ENCODE results near the gene ZNF470. TPM values are rescaled to one million over a fixed set of nuclear protein-coding genes. Genes with fewer than 3 reads are reported as not detected.

ZNF470 gene
- total RNA-seq, 8 experiments from 2014 or later, result 0.20 to 10.7 (median 6.6) TPM

DNA sequence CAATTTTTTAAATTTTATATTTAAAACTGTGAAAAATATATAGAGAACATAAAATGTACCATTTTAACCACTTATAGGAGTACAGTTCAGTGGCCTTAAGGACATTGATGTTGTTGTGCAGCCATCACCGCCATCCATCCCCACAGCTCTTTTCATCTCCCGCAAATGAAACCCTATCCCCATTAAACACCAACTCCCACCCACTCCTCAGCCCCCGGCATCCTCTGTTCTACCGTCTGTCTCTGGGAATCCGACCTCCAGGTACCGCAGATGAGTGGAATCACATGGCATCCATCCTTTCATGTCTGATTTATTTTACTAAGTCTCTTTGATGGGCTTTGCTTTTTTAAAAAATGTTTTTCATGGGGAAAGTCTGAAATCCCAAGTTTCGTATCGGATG lies 51.9 kb downstream of the ZNF470 start:
- Histone ChIP-seq H3K27ac (no peak overlapping the region), H3K4me3 (no peak overlapping the region), H3K4me1 (replicated peaks in 1 of 2) (no peaks in the 10 kb centered on the region)
- 13 to 100% (median 75%) methylated on average over 1 to 7 of the region's 8 CpGs; no CpG with 5 or more reads in 1 of the 10 experiments for WGBS, 10 experiments
- ATAC-seq (replicated peaks in 6 of 8), result no peak
- in situ Hi-C loops (cut with MboI; ENCODE audit: low pct_unique_long_range_greater_than_20kb in 2 of 9, low sequenced_read_pairs in 9 of 9, unreplicated experiment in 9 of 9), result no loop called here

DNA sequence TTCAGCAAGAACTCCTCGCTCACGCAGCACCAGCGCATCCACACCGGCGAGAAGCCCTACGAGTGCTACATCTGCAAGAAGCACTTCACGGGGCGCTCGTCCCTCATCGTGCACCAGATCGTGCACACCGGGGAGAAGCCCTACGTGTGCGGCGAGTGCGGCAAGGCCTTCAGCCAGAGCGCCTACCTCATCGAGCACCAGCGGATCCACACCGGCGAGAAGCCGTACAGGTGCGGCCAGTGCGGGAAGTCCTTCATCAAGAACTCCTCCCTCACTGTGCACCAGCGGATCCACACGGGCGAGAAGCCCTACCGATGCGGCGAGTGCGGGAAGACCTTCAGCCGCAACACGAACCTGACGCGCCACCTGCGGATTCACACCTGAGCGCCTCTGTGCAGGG lies 55.1 kb downstream of the ZNF470 start:
- ATAC-seq (replicated peaks in 6 of 8), result no peak
- in situ Hi-C loops (cut with MboI; ENCODE audit: low pct_unique_long_range_greater_than_20kb in 2 of 9, low sequenced_read_pairs in 9 of 9, unreplicated experiment in 9 of 9), result no loop called here
- Histone ChIP-seq H3K4me1 (replicated peaks in 1 of 2) (no peaks in the 10 kb centered on the region), H3K27ac (no peak overlapping the region), H3K4me3 (no peak overlapping the region)
- WGBS, 10 experiments, result 94 to 97% methylated on average over 5 to 9 of the region's 37 CpGs; no CpG with 5 or more reads in 8 of the 10 experiments

DNA sequence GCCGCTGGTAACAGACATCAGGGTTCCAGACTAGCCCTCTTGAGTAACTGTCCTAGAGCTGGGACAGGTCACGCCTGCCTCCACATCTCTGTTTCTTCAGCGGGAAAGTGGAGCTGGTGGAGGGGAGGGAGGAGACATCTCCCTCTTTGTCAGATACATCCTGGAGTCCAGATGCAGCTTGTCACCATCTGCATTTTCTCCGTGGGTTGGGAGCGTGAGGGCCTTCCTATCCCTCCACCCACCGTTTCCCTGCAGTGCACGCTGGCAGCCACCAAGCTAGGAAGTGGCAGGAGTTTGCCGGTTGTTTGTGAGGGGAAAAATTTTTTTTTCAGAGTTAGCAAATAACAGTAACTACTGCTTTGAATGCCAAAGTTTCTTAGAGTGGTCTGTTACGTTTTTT lies 55.7 kb downstream of the ZNF470 start:
- Histone ChIP-seq H3K27ac (no peak overlapping the region), H3K4me1 (replicated peaks in 1 of 2) (no peaks in the 10 kb centered on the region), H3K4me3 (no peak overlapping the region)
- in situ Hi-C loops (cut with MboI; ENCODE audit: low pct_unique_long_range_greater_than_20kb in 2 of 9, low sequenced_read_pairs in 9 of 9, unreplicated experiment in 9 of 9), result no loop called here
- WGBS, 10 experiments, result 13 to 100% (median 74%) methylated on average over 1 to 7 of the region's 9 CpGs
- no peak for ATAC-seq (replicated peaks in 6 of 8)

DNA sequence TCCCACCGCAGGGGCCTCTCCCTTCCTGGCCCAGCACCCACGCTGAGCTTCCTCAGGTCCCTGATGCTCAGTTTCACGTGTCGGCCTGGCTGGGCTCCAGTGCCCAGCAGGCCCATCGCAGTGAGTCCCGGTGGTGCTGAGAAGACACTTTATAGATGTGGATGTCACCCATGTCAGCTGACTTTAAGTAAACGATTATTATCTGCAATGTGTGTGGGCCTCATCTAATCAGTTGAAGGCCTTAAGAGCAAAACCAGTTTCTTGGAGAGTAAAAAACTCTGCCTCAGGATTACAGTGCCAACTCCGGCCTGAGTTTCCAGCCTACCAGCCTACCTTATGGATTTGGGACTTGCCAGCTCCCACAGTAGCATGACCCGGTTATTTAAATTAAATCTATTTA lies 58.4 kb downstream of the ZNF470 start:
- in situ Hi-C loops (cut with MboI; ENCODE audit: low pct_unique_long_range_greater_than_20kb in 2 of 9, low sequenced_read_pairs in 9 of 9, unreplicated experiment in 9 of 9), result no loop called here
- no peak overlapping the region for H3K4me3 ChIP-seq
- WGBS, 10 experiments, result 60 to 100% (median 92%) methylated on average over 1 to 7 of the region's 9 CpGs; no CpG with 5 or more reads in 1 of the 10 experiments
- H3K27ac ChIP-seq, result no peak overlapping the region
- ATAC-seq (replicated peaks in 6 of 8), result no peak
- H3K4me1 ChIP-seq (replicated peaks in 1 of 2), result no peaks in the 10 kb centered on the region

DNA sequence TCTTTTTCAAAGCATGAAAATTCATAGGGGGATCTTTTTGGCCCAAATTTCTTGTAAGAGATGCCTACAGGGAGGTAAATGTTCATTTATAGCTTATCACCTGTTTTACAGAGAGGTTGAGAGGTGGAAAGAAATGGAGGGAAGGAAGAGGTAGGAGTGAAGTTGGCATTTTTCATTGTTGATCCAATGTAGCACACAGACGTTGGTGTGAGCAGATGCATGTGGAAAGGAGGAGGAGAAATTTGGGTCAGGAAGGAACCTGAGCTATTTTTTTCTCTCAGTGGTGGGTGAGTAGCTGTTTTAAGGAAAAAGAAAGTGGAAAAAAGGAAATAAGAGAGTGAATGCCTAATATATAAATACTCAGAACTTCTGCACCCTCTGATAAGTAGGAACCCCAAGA lies 65.8 kb downstream of the ZNF470 start:
- no peak overlapping the region for H3K27ac ChIP-seq
- no peak overlapping the region for H3K4me3 ChIP-seq
- no peak for ATAC-seq (replicated peaks in 6 of 8)
- WGBS, 10 experiments, result 0 to 33% (median 0%) methylated on average over 1 of the region's 1 CpG; no CpG with 5 or more reads in 4 of the 10 experiments
- in situ Hi-C loops (cut with MboI; ENCODE audit: low pct_unique_long_range_greater_than_20kb in 2 of 9, low sequenced_read_pairs in 9 of 9, unreplicated experiment in 9 of 9), result no loop called here
- no peaks in the 10 kb centered on the region for H3K4me1 ChIP-seq (replicated peaks in 1 of 2)

DNA sequence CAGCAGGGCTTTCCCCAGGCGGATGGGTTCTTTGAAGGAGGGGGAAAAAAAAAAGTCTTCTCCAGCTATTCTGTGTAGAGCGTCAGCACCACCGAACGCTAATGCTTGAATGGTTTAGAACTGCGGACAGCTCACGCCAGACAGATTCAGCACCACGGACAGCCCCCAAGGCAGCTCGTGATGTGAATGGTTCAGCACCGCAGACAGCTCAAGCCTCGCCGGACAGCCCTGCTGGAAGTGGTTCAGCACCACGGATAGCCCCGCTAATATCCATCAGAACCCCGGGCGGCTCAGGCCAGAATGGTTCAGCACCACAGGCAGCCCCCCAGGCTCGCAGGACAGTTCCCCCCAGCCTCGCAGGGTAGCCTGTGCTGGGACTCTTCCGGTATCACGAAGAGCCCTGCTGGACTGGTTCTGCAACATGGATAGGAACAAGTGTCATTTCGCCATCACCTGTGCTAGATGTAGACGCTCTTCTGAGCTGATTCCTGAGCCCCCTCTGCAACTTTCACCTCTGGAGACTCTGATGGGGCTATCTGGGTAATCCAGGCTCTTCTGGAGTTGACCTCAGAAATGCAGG lies 70.8 kb downstream of the ZNF470 start:
- 0 to 33% (median 17%) methylated on average over 1 to 10 of the region's 21 CpGs; no CpG with 5 or more reads in 4 of the 10 experiments for WGBS, 10 experiments
- Histone ChIP-seq H3K27ac (no peak overlapping the region), H3K4me1 (replicated peaks in 1 of 2) (no peaks in the 10 kb centered on the region), H3K4me3 (no peak overlapping the region)
- in situ Hi-C loops (cut with MboI; ENCODE audit: low pct_unique_long_range_greater_than_20kb in 2 of 9, low sequenced_read_pairs in 9 of 9, unreplicated experiment in 9 of 9), result no loop called here
- peak; percentile 38 to 92 (median 72) for ATAC-seq (replicated peaks in 6 of 8)

Other genes with a start within 250 kb of the ZNF470 start
- gene ZNF582, start 173.9 kb upstream of the ZNF470 start, total RNA-seq, result 1 to 10 TPM; 1.0 to 7.9 (median 3.7) TPM
- 10 to 100 TPM in 1 of 8 experiments, 1 to 10 TPM in 7; 3.4 to 11.8 (median 6.6) TPM for gene ZNF583, start 163.1 kb upstream of the ZNF470 start, total RNA-seq
- 10 to 100 TPM in 1 of 8 experiments, 1 to 10 TPM in 3, under 1 TPM in 4; 0.13 to 13.1 (median 1.5) TPM for gene ZNF667, start 90.1 kb upstream of the ZNF470 start, total RNA-seq
- gene ZNF471, start 59.6 kb upstream of the ZNF470 start, total RNA-seq, result 10 to 100 TPM in 1 of 8 experiments, 1 to 10 TPM in 3, under 1 TPM in 4; 0.13 to 13.4 (median 2.1) TPM
- 10 to 100 TPM in 1 of 8 experiments, 1 to 10 TPM in 4, under 1 TPM in 2, not detected in 1; 0.18 to 17.8 (median 5.4) TPM for gene ZFP28, start 28.5 kb upstream of the ZNF470 start, total RNA-seq
- gene ZNF71, start 27.8 kb downstream of the ZNF470 start, total RNA-seq, result 10 to 100 TPM in 5 of 8 experiments, 1 to 10 TPM in 2, under 1 TPM in 1; 0.10 to 20.3 (median 11.4) TPM
- 1 to 10 TPM in 5 of 8 experiments, not detected in 3; 1.7 to 4.6 (median 2.2) TPM for gene SMIM17, start 75.7 kb downstream of the ZNF470 start, total RNA-seq
- gene ZNF835, start 104.3 kb downstream of the ZNF470 start, total RNA-seq, result 1 to 10 TPM in 2 of 8 experiments, under 1 TPM in 4, not detected in 2; 0.05 to 4.8 (median 0.23) TPM